Cardiac fibroblast (primary cell): ENCODE results near the gene ESYT3.

ENCODE experiments used
- DNase-seq, 2 donors: peaks; one replicate each; pipeline versions ENCODE4 v3.0.0 to v3.0.0-alpha.2; 2010; ENCODE audit warnings: low read depth in 2 of 2
- H3K4me3 ChIP-seq, 2 donors: replicated peaks in 1 of 2; 1 replicate in 1 of 2; 2 replicates in 1 of 2; pipeline ENCODE4 v1.5.1; 2011; ENCODE audit warnings: low read depth in 2 of 2, low read length in 2 of 2, mild to moderate bottlenecking in 2 of 2, moderate library complexity in 1 of 2
- CTCF ChIP-seq: IDR thresholded peaks from one replicate; pipeline ENCODE4 v1.5.1; 2011; ENCODE audit warnings: low read depth, mild to moderate bottlenecking, low read length, inconsistent platforms

ESYT3 gene

DNA sequence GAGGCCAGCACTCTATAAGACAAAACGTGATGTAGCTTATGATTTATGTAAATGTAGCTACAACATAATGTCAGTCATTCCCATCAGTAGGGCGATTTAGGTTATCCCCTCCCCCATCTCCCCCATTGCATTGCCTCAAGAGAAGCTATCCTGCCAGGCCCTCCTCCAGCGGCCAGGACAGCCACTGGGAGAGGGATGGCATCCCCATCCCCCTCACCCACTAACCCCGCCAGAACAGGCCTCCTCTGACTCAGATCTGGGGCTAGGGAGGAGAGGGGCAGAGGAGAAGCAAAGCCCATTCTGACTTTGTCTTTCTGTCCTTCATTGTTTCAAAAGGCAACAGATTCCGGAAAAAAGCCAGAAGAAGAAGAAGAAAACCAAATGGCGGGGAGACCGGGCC, 32.6 kb upstream of the ESYT3 start:
- H3K4me3 ChIP-seq: no peak overlapping the region
- TF ChIP-seq CTCF: no peak
- DNase-seq: no peak

DNA sequence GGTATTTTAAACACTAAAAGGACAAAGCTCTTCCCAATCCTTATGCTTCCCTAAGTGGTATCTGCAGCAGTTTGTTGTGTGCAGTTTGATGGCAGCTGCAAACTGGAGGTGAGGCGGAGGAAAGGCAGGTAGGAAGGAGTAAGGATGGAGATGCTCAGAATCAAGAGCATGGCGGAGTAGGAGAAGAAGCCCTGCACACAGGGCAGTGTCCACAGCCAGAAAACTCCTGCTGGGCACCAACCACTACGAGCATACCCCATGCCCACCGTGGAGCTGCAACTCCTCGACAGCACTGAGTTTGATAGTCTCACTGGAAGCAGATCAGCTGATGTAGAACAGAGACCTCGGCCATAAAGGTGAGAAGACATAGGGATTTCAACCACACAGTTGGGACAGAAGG, 30.3 kb upstream of the ESYT3 start:
- no peak for DNase-seq
- H3K4me3 ChIP-seq: no peak overlapping the region
- TF ChIP-seq CTCF: no peak

DNA sequence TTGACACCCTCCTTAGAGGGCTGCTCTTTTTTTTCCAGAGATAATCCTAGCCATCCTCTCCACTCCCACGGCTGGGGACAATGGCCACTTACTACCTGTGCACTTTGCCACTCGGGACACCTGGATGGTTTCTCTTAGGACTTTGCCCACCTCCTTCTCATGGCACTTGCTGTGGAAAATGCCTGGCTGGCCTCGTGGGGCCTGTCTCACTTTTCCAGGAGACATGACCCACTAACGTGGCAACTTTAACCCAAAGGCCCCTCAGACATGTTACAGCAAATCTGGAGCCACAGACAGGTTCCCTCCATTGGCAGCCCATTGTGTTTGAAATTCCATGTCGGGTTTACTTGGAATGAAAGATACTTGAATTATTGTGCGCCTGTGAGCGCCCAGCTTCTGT, 29.4 kb upstream of the ESYT3 start:
- no peak overlapping the region for H3K4me3 ChIP-seq
- TF ChIP-seq CTCF: no peak
- DNase-seq: no peak

DNA sequence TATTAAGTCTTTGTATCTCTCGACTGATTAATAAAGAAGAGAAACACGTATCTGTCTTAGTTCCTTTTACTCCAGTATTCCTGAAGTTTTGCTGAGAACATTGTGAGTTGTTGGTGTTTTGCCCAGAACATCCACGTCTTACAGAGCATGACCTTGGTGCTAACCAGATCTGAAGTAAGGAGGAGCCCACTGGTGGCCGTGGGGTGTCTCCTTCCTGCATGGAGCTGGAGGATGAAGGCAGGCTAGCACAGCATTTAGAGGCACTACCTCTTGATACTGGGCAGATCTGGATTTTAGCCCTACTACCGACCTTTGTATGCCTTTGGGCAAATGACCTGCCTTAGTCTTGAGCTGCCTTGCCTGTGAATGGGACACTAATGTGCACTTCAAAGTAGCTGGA, 28.9 kb upstream of the ESYT3 start:
- no peak for TF ChIP-seq CTCF
- no peak for DNase-seq
- H3K4me3 ChIP-seq: no peak overlapping the region

DNA sequence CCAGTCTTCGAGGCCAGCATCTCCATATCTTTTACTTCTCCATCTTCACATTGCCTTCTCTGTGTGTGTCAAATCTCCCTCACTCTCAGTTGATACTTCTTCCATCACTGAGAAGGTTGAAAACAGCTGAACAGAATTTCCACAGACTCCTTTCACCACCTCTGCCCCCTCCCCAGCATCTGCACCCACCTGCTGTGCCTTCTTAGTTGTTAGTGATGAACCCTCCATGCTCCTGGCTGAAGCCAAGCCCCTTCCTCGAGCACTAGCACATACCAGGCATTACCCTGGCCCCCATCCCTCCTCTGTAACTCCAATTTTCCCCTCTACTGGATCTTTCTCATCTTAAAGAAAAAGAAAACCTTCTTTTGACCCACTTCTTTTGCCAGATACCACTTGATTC, 27.8 kb upstream of the ESYT3 start:
- DNase-seq: no peak
- H3K4me3 ChIP-seq: no peak overlapping the region
- no peak for TF ChIP-seq CTCF

- no peak overlapping the region for H3K4me3 ChIP-seq
- TF ChIP-seq CTCF: no peak
- no peak for DNase-seq
These were observed 27.0 kb upstream of the ESYT3 start for GRCh38 chr3:138407236-138407907.
